SKM-1 treated with dmso at 0.1 percent for 144 hours (cell line): ENCODE results near the gene RNLS.
A peak's percentile ranks its signal among the peaks of the same experiment; 100 is the strongest.

ENCODE experiments used
- DNase-seq: peaks from one replicate; lab custom pipeline; 2025; ENCODE audit not compliant: unreplicated experiment; lab: John Stamatoyannopoulos, UW

RNLS gene

GRCh38 chr10:88439932-88440331 lies 143.2 kb downstream of the RNLS start:
- no peak for DNase-seq

GRCh38 chr10:88437411-88437810 lies 145.7 kb downstream of the RNLS start:
- no peak for DNase-seq

- DNase-seq = no peak
Measured at GRCh38 chr10:88433565-88434186, 149.4 kb downstream of the RNLS start.

DNA sequence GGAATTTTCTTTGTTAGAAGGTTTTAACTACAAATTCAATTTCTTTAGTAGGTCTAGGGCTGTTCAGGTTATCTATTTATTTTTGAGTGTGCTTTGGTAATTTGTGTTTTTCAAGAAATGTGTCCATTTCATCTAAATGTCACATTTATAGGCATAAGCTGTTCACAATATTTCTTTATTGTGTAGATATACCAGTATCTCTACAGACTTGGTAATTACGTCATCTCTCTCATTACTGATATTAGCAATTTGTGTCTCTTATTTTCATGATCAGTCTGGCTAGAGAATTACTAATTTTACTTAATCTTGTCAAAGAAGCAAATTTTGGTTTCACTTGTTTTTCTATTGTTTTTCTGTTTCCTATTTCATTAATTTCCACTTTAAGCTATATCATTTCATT lies 152.0 kb downstream of the RNLS start:
- DNase-seq = no peak

- DNase-seq = no peak
Measured at GRCh38 chr10:88428976-88429375, 154.1 kb downstream of the RNLS start.

GRCh38 chr10:88428442-88428841 lies 154.7 kb downstream of the RNLS start:
- DNase-seq = no peak

DNA sequence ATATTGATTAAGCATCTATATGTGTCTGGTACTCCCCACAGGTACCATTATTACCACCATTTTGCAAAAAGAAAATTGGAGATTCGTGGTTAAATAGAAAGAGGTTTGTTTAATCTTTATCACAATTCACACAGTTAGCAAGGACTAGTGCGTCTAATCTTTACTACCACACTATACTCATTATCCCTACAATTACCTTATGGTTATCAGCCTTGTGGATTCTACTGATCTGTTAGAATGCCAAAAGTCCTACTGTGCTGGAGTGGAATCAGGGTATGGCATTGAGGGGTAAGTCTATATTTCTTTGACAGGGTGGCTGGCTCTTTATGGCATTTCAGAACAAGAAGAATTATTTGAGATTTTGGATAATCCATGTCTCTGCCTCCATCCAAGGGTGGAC lies 156.1 kb downstream of the RNLS start:
- no peak for DNase-seq

GRCh38 chr10:88424881-88425280 lies 158.2 kb downstream of the RNLS start:
- DNase-seq = no peak

DNA sequence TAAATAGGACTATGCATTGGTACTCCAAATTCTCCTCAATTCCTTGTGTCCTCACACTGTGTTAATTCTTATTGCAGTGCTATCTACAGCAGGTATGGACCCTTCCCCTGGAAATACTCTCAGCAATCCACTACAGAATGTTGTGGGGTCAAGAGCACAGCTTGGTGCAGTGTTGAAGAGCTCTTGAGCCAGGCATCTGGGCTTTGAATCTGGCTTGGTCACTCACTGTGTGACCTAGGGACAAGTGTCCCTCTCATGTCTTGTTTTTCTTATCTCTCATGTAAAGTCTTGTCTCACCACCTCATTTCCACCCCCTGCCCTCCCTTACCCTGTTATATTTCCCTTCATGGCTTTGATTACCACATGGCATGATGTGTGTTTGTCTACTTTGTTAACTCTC lies 159.4 kb downstream of the RNLS start:
- no peak for DNase-seq

DNA sequence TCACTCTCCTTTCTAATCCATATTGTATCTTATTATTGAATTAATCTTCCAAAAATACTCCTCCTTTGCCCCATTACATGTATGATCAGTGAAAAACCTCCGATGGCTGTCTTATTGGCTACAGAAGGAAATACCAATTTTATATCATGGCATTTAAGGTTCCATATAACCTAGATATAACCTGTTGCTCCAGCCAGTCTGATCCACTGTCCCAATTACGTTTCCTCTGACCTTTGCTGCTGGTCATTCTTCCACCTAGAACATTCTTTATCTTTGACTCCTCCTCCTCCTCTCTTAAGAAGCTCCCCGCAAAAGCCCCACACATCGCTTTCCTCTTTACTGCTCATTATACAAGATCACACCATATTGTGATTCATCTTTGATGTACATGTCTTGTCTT lies 161.5 kb downstream of the RNLS start:
- no peak for DNase-seq

GRCh38 chr10:88418871-88419270 lies 164.2 kb downstream of the RNLS start:
- DNase-seq = no peak

- DNase-seq = no peak
Measured at GRCh38 chr10:88417387-88418030, 165.6 kb downstream of the RNLS start.

DNA sequence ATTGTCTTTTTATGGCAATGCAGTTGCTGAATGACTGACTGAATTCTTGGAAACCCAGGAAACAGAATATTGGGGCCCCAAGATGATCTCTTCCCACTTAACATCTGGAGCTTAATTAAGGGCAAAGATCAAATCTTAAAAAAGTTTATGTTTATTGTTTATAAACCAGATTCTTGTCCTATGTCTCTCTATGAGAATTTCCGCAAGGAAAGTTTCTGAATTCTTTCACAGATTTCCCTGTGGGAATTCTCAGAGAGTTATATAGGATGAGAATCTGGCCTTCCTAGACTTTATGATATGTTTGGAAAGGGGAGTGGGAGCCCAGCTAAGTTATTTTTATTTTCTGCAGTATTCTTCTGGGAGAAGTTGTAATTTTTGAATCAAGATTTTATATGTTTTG lies 166.3 kb downstream of the RNLS start:
- no peak for DNase-seq

DNA sequence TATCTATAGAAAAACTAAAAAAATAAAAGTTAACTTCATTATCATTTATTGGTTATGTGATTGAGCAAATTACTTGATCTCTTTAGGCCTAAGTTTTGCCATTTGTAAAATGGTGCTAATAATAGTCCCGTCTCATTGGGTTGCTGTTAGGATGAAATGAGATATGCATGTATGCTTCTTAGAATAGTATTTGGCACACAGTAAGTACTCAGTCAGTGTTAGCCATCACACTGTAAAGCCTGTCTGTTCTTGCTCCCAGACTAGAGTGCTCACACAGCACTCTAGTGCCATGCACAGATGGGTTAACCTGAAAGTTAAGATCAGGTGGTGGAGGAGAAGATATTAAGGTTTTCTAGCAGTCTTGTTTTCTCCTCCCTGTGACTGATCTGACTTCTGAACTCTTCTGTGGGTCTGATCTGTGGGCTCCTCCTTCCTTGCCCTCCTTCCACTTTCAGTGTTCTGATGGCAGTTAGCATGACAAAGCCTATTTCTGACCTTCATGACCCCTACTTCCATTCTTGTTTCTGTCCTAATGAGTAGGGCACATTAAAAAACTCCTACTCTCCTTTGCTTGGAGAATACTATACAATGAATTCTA lies 167.5 kb downstream of the RNLS start:
- DNase-seq = no peak

DNA sequence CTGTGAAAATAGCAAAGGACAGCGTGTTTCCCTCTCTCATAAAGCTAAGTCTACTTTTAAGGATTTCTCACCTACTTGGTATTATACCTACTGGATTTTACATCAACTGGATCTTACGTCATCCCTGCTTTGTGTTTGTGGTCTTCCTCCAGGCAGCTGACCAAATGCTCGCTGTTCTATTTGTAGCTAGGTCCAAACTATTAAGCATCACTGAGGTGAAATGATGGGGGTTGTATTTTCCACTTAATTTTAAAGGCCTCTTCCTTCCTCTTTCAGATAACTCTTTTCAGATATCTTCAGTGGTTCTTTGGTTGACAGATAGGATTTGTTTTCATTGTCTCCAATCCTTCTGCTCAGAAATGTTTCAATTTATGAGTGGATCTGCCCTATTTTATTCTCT lies 169.7 kb downstream of the RNLS start:
- DNase-seq = peak; percentile 13

GRCh38 chr10:88411772-88412349 lies 171.3 kb downstream of the RNLS start:
- no peak for DNase-seq

DNA sequence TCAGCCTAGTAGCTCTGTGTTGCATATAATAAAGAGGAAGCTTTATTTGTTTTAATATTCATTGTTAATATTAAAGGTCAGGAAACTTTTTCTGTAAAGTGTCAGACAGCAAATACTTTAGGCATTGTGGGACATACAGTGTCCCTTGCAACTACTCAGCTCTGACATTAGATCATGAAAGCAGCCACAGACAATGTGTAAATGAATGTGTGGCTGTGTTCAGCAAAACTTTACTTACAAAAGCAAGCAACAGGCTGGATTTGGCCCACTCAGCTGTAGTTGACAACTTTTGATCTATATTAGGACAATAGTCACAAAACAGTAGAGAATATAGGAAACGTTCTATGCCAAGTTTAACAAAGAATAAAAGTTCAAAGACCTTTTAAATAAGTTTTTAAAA lies 173.3 kb downstream of the RNLS start:
- DNase-seq = no peak

DNA sequence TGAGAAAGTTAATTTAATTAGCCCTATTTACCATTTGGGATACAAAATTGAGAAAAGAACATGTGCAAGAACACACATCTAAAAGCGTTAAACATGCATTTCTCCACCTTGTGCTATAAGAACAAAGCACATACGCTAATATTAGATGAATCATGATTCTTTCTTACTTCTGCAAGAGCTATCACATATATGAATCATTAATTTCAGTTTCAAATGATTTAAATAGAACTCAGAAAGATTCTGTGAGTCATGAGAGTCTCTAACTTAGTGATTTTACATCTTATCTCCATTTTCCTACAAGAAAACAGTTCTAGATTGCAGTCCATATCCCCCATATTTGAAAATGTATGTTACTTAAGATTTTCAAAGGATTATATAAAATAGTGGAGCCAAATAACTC lies 173.9 kb downstream of the RNLS start:
- no peak for DNase-seq

DNA sequence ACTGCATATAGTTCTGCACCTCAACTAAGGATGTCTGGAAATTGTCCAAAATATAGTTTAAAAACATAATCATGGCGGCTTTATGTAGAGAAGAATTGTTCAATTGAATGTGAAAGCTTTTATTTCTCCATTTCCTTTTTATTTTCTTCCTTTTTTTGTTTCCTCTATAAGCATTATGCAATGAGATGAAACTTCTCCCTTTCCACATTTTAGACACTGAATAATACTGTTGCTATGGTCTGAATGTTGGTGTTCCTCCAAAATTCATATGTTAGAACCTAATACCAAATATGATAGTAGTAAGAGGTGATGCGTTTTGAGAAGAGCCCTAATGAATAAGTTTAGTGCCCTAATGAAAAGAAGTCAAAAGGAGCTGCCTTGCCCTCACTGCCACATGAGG lies 175.0 kb downstream of the RNLS start:
- peak; percentile 86 for DNase-seq

GRCh38 chr10:88404133-88404532 lies 179.0 kb downstream of the RNLS start:
- no peak for DNase-seq

DNA sequence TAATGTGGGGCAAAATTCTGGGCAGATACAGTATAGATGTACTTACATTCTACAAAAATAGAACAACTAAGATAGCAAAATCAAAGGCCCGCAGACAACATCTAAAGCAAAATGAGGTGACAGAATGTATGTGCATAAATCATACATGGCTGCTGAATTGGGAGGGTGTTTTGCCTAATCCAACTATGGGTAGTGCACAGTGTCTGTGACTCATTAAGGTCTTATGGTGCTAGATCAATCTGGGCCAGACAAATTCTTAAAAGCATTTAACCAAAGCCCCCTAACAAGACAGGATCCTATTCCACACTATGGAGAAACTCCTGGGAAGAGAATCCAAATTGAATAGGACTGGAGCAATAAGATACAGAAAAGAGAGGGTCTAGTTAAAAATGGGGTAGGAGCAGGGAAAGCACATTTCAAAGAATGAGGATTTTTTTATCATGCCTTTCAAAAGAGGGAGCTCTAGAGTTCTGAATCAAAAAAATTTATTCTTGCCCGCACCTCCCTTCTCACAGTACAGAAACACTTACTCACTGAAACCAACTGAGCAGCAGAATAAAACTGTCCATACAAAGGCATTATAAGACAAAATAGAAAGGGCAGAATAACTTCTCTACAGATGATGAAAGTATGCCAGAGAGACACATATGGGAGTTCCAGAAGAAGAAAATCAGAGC lies 181.3 kb downstream of the RNLS start:
- no peak for DNase-seq

DNA sequence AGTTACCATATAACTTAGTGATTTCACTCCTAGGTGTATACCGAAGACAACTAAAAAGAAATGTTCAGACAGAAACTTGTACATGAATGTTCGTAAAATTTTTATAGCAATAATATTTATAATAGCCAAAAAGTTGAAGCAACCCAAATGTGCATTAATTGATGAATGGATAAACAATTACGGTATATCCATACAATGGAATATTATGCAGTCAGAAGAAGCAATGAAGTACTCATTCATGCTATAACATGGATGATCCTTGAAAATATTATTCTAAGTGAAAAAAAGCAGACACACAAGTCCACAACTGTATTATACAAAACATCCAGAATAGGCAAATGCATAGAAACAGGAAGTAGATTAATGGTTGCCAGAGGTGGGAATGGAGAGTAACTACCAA lies 183.9 kb downstream of the RNLS start:
- DNase-seq = no peak
